ENCODE data around the gene STRN3.

DNA sequence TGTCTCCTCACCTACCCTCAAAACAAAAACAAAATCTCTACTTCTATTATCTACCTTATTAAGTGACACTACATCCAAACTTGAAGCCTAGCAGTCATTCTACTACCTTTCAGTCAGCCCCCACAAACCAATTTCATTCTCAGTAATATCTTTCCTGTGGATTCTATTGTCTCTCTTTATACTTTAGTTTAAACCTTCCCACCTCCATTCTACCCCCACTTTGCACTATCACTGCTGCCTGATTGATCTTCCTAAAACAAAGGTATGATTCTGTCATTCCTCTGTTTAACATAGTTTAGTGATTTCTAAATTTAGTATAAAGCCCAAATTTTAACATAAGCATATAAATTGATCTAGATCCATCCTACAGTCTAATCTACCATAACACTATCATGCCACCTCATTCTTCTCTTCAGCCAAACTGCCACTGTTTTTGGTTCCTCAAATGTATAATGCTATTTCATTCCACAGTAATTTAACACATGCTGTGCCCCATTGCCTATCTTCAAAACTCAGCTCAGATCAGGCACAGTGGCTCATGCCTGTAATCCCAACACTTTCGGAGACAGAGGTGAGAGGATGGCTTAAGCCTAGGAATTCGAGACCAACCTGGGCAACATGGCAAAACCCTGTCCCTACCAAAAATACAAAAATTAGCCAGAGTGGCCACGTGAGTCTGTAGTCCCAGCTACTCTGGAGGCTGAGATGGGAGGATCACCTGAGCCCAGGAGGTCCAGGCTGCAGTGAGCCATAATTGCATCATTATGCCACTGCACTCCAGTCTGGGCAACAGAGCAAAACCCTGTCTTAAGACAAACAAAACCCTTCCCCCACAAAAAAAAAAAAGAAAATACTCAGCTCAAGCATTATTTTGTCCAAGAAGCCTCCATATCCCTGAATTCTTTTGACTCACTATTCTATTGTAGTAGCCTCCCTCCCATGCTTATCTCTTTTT lies 3.1 kb upstream of the STRN3 start:
- TF ChIP-seq, protein P1, sequence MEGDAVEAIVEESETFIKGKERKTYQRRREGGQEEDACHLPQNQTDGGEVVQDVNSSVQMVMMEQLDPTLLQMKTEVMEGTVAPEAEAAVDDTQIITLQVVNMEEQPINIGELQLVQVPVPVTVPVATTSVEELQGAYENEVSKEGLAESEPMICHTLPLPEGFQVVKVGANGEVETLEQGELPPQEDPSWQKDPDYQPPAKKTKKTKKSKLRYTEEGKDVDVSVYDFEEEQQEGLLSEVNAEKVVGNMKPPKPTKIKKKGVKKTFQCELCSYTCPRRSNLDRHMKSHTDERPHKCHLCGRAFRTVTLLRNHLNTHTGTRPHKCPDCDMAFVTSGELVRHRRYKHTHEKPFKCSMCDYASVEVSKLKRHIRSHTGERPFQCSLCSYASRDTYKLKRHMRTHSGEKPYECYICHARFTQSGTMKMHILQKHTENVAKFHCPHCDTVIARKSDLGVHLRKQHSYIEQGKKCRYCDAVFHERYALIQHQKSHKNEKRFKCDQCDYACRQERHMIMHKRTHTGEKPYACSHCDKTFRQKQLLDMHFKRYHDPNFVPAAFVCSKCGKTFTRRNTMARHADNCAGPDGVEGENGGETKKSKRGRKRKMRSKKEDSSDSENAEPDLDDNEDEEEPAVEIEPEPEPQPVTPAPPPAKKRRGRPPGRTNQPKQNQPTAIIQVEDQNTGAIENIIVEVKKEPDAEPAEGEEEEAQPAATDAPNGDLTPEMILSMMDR (IDR thresholded peaks at IDR 0.05; ENCODE audit: low read depth, low read length, poor library complexity, severe bottlenecking), result no peak
- TF ChIP-seq EZH2phosphoT487 (IDR thresholded peaks at IDR 0.05; ENCODE audit: borderline replicate concordance, low read length), result no peak
